Measurements from ENCODE around the gene SEMA5B.

SEMA5B gene

GRCh38 chr3:123024056-123024455 is 3.5 kb downstream of the SEMA5B start:
- DNase-seq (ENCODE audit: low read depth in 3 of 3), result no peak

- no peak for DNase-seq (ENCODE audit: low read depth in 3 of 3)
These were observed 5.5 kb downstream of the SEMA5B start for GRCh38 chr3:123021996-123022510.

- DNase-seq (ENCODE audit: low read depth in 3 of 3), result no peak
These were observed 6.2 kb downstream of the SEMA5B start for GRCh38 chr3:123021388-123021787.

- DNase-seq (ENCODE audit: low read depth in 3 of 3), result no peak
These were observed 6.9 kb downstream of the SEMA5B start for GRCh38 chr3:123020709-123021108.

GRCh38 chr3:123019591-123019990 is 8.0 kb downstream of the SEMA5B start:
- DNase-seq (ENCODE audit: low read depth in 3 of 3), result no peak

- no peak for DNase-seq (ENCODE audit: low read depth in 3 of 3)
These were observed 8.4 kb downstream of the SEMA5B start for GRCh38 chr3:123019161-123019560.

GRCh38 chr3:123018683-123019082 is 8.9 kb downstream of the SEMA5B start:
- no peak for DNase-seq (ENCODE audit: low read depth in 3 of 3)

- DNase-seq (ENCODE audit: low read depth in 3 of 3), result no peak
These were observed 12.0 kb downstream of the SEMA5B start for GRCh38 chr3:123015596-123015995.

GRCh38 chr3:123013876-123014275 is 13.7 kb downstream of the SEMA5B start:
- DNase-seq (ENCODE audit: low read depth in 3 of 3), result no peak

GRCh38 chr3:123012652-123013051 is 14.9 kb downstream of the SEMA5B start:
- DNase-seq (ENCODE audit: low read depth in 3 of 3), result no peak

GRCh38 chr3:123011447-123011846 is 16.1 kb downstream of the SEMA5B start:
- no peak for DNase-seq (ENCODE audit: low read depth in 3 of 3)

GRCh38 chr3:123008840-123009239 is 18.7 kb downstream of the SEMA5B start:
- DNase-seq (ENCODE audit: low read depth in 3 of 3), result no peak

GRCh38 chr3:123006609-123007008 is 21.0 kb downstream of the SEMA5B start:
- no peak for DNase-seq (ENCODE audit: low read depth in 3 of 3)

- DNase-seq (ENCODE audit: low read depth in 3 of 3), result no peak
These were observed 22.3 kb downstream of the SEMA5B start for GRCh38 chr3:123005291-123005690.

GRCh38 chr3:123004201-123004918 is 23.2 kb downstream of the SEMA5B start:
- no peak for DNase-seq (ENCODE audit: low read depth in 3 of 3)

GRCh38 chr3:123002749-123003497 is 24.6 kb downstream of the SEMA5B start:
- no peak for DNase-seq (ENCODE audit: low read depth in 3 of 3)

- DNase-seq (ENCODE audit: low read depth in 3 of 3), result no peak
These were observed 25.3 kb downstream of the SEMA5B start for GRCh38 chr3:123002100-123002748.

GRCh38 chr3:122998856-122999255 is 28.7 kb downstream of the SEMA5B start:
- no peak for DNase-seq (ENCODE audit: low read depth in 3 of 3)

GRCh38 chr3:122998206-122998605 is 29.4 kb downstream of the SEMA5B start:
- no peak for DNase-seq (ENCODE audit: low read depth in 3 of 3)

GRCh38 chr3:122996038-122996580 is 31.5 kb downstream of the SEMA5B start:
- no peak for DNase-seq (ENCODE audit: low read depth in 3 of 3)

- DNase-seq (ENCODE audit: low read depth in 3 of 3), result no peak
These were observed 32.6 kb downstream of the SEMA5B start for GRCh38 chr3:122994954-122995353.

All from stimulated activated CD4-positive, alpha-beta T cell treated with anti-CD3 and anti-CD28 coated beads, TNF-alpha, amount 100 ng/mL, for 48 hours (primary cell).